Kidney (tissue), 22 donors: ENCODE results near the gene PPP2R2D. TPM values are rescaled to one million over a fixed set of nuclear protein-coding genes. Genes with fewer than 3 reads are reported as not detected.
A peak's percentile ranks its signal among the peaks of the same experiment; 100 is the strongest.

Experiments used
- DNase-seq, 5 donors: peaks; one replicate each; pipeline ENCODE4 v3.0.0-alpha.2; 2013 to 2020
- FAIRE-seq: peaks from 2 replicates; lab custom pipeline; 2012; peaks lifted over from hg19 to GRCh38; lab: Jason Lieb, UNC
- H3K27ac ChIP-seq, 2 donors: one replicate each; pipeline ENCODE4 v1.7.0; 2013; ENCODE audit warnings: low read depth in 2 of 2, low read length in 2 of 2, inconsistent platforms in 1 of 2
- H3K27me3 ChIP-seq: one replicate; pipeline ENCODE4 v1.7.1; 2013; ENCODE audit warnings: low read length, inconsistent platforms; ENCODE audit not compliant: control insufficient read depth, insufficient read depth
- H3K36me3 ChIP-seq, 3 donors: one replicate each; pipeline versions ENCODE4 v1.7.0 to v1.7.1; 2013; ENCODE audit warnings: low read length in 3 of 3, control low read depth in 1 of 3, inconsistent platforms in 1 of 3; ENCODE audit not compliant: insufficient read depth in 3 of 3, control insufficient read depth in 2 of 3
- H3K4me1 ChIP-seq, 3 donors: one replicate each; pipeline versions ENCODE4 v1.7.0 to v1.7.1; 2013; ENCODE audit warnings: low read length in 3 of 3, inconsistent platforms in 1 of 3, low read depth in 1 of 3; ENCODE audit not compliant: control insufficient read depth in 2 of 3, insufficient read depth in 2 of 3
- H3K4me3 ChIP-seq, 3 donors: one replicate each; pipeline versions ENCODE4 v1.7.0 to v1.8.1; 2013; ENCODE audit warnings: low read length in 3 of 3, control low read depth in 1 of 3, inconsistent platforms in 1 of 3
- H3K9ac ChIP-seq, 3 donors: one replicate each; pipeline versions ENCODE4 v1.7.0 to v1.7.1; 2013; ENCODE audit warnings: low read length in 3 of 3, control low read depth in 1 of 3, inconsistent platforms in 1 of 3
- H3K9me3 ChIP-seq, 3 donors: one replicate each; pipeline versions ENCODE4 v1.7.0 to v1.7.1; 2013; ENCODE audit warnings: low read length in 3 of 3, control low read depth in 1 of 3, inconsistent platforms in 1 of 3; ENCODE audit not compliant: control insufficient read depth in 2 of 3, insufficient read depth in 1 of 3
- CTCF ChIP-seq: IDR thresholded peaks from 3 replicates; pipeline ENCODE4 v1.5.1; 2012; ENCODE audit warnings: mild to moderate bottlenecking, moderate library complexity, borderline replicate concordance; ENCODE audit not compliant: insufficient read depth; ENCODE audit errors: extremely low read depth
- intact Hi-C: fragments of 100-400 bp; cut with DNase I; formaldehyde crosslinking; loops from one replicate; pipeline ENCODE4 v1.11.1; 2022
- long read RNA-seq, 10 donors: library from polyadenylated mRNA in 1 of 10; unstranded in 1 of 10; transcript quantifications; one replicate each; pipeline ENCODE4 v2.0.0 and lab custom pipeline, GENCODE V29; 2021 to 2026
- polyA plus RNA-seq: library from polyadenylated mRNA; stranded (reverse); fragments of 350-450 nt; fragmentation: Illumina TruSeq; extraction: RNeasy Lipid Tissue Mini Kit (QIAGEN cat#74804); gene quantifications from one replicate; pipeline ENCODE4 v1.2.3, GENCODE V29; 2014; ENCODE audit warnings: low read depth, low replicate concordance; ENCODE audit not compliant: insufficient read depth
- total RNA-seq: library from RNA; stranded (reverse); fragmentation: NEBNext Ultra II Directional; extraction: Animal tissue kit (Norgen Biotek cat#: 25700); gene quantifications from one replicate; pipeline ENCODE4 v1.2.1, GENCODE V29; 2021
- donor health status: control.
- donor health status: control.
- donor health status: control.
- donor health status: control.
- donor health status: control.
- donor health status: DM: yes; HTN: yes; CAD: no.
- donor health status: Normal renal cell carcinoma (clear cell type).

Gene PPP2R2D
- 28.3 TPM for total RNA-seq
- 34.8 TPM for polyA plus RNA-seq
- long read RNA-seq, donor 1, full-length matches to known transcripts: 2 of 230 reads
- long read RNA-seq, donor 1, partial matches to known transcripts: 228 of 230 reads
- long read RNA-seq, donor 1, other reads (novel, unspliced or antisense): 0 of 230 reads
- long read RNA-seq, donor 2, full-length matches to known transcripts: 1 of 1 reads
- long read RNA-seq, donor 2, partial matches to known transcripts: 0 of 1 reads
- long read RNA-seq, donor 2, other reads (novel, unspliced or antisense): 0 of 1 reads
- long read RNA-seq, donor 3, full-length matches to known transcripts: 2 of 329 reads
- long read RNA-seq, donor 3, partial matches to known transcripts: 165 of 329 reads
- long read RNA-seq, donor 3, other reads (novel, unspliced or antisense): 162 of 329 reads
- long read RNA-seq, donor 4, full-length matches to known transcripts: 4 of 4 reads
- long read RNA-seq, donor 4, partial matches to known transcripts: 0 of 4 reads
- long read RNA-seq, donor 4, other reads (novel, unspliced or antisense): 0 of 4 reads
- long read RNA-seq, donor 5, full-length matches to known transcripts: 1 of 1 reads
- long read RNA-seq, donor 5, partial matches to known transcripts: 0 of 1 reads
- long read RNA-seq, donor 5, other reads (novel, unspliced or antisense): 0 of 1 reads
- long read RNA-seq, donor 6, full-length matches to known transcripts: 2 of 2 reads
- long read RNA-seq, donor 6, partial matches to known transcripts: 0 of 2 reads
- long read RNA-seq, donor 6, other reads (novel, unspliced or antisense): 0 of 2 reads
- long read RNA-seq, donor 7, full-length matches to known transcripts: 11 of 54 reads
- long read RNA-seq, donor 7, partial matches to known transcripts: 19 of 54 reads
- long read RNA-seq, donor 7, other reads (novel, unspliced or antisense): 24 of 54 reads
- long read RNA-seq, donor 8, full-length matches to known transcripts: 5 of 5 reads
- long read RNA-seq, donor 8, partial matches to known transcripts: 0 of 5 reads
- long read RNA-seq, donor 8, other reads (novel, unspliced or antisense): 0 of 5 reads
- long read RNA-seq, donor 9, full-length matches to known transcripts: 1 of 1 reads
- long read RNA-seq, donor 9, partial matches to known transcripts: 0 of 1 reads
- long read RNA-seq, donor 9, other reads (novel, unspliced or antisense): 0 of 1 reads
- long read RNA-seq, donor 10, full-length matches to known transcripts: 2 of 10 reads
- long read RNA-seq, donor 10, partial matches to known transcripts: 8 of 10 reads
- long read RNA-seq, donor 10, other reads (novel, unspliced or antisense): 0 of 10 reads

- no peak for FAIRE-seq
- Histone ChIP-seq H3K9ac (peak within 1 kb of the TSS; percentile 42 to 77 (median 75)), H3K27ac (peak within 1 kb of the TSS; percentile 78 to 85), H3K4me1 (peaks cover 0 to 19% (median 16%) of the 10 kb centered on the region in 3 donors), H3K9me3 (no peaks in the 10 kb centered on the region), H3K36me3 (no peaks in the 10 kb centered on the region), H3K4me3 (peak within 1 kb of the TSS; percentile 59 to 75 (median 71)), H3K27me3 (no peaks in the 10 kb centered on the region)
- no peak for TF ChIP-seq CTCF
- intact Hi-C loops: no loop called here
- DNase-seq: peak; percentile 96 to 98 (median 97)
Measured at GRCh38 chr10:131900350-131901152, at the start of gene PPP2R2D. PPP2R2D (plus strand) TSS chr10:131901008; CDS start chr10:131901149, 141 bp downstream.

GRCh38 chr10:131851346-131851745 is 49.5 kb upstream of the PPP2R2D start:
- DNase-seq: no peak
- intact Hi-C loops: no loop called here

More at GRCh38 chr10:131851346-131851745, 49.5 kb upstream of the PPP2R2D start:
- Histone ChIP-seq H3K4me1 (no peaks in the 10 kb centered on the region), H3K9ac (no peak overlapping the region), H3K4me3 (no peak overlapping the region), H3K36me3 (no peaks in the 10 kb centered on the region), H3K27me3 (no peaks in the 10 kb centered on the region), H3K9me3 (no peaks in the 10 kb centered on the region), H3K27ac (no peak overlapping the region)
- no peak for TF ChIP-seq CTCF
- FAIRE-seq: no peak
